Neutrophil (primary cell): ENCODE measurements around the gene GPRC5D.

Source experiments
- H3K27ac ChIP-seq: fragments of 200-600 bp; sonication (generic); 2 replicates; pipeline ENCODE4 v1.5.1; 2016; ENCODE audit warnings: mild to moderate bottlenecking, moderate library complexity
- H3K27me3 ChIP-seq: fragments of 200-600 bp; sonication (generic); 2 replicates; pipeline ENCODE4 v1.6.0; 2016; ENCODE audit warnings: mild to moderate bottlenecking
- H3K36me3 ChIP-seq: fragments of 200-600 bp; sonication (generic); 2 replicates; pipeline ENCODE4 v1.5.1; 2017
- H3K4me1 ChIP-seq, 2 experiments: fragments of 200-600 bp in 1 of 2; sonication (generic) in 1 of 2; 1 replicate in 1 of 2; 2 replicates in 1 of 2; pipeline versions ENCODE4 v1.5.1 to v1.6.1; 2013 to 2016; ENCODE audit warnings: low read depth in 1 of 2, low read length in 1 of 2, mild to moderate bottlenecking in 1 of 2, moderate library complexity in 1 of 2; ENCODE audit not compliant: control insufficient read depth in 1 of 2, insufficient read depth in 1 of 2
- H3K4me3 ChIP-seq, 2 experiments: fragments of 200-600 bp in 1 of 2; sonication (generic) in 1 of 2; 1 replicate in 1 of 2; 2 replicates in 1 of 2; pipeline ENCODE4 v1.5.1; 2013 to 2016; ENCODE audit warnings: low read depth in 1 of 2, low read length in 1 of 2, mild to moderate bottlenecking in 1 of 2, moderate library complexity in 1 of 2
- H3K9me3 ChIP-seq: fragments of 200-600 bp; sonication (generic); 2 replicates; pipeline ENCODE4 v1.5.1; 2016
- CTCF ChIP-seq: fragments of 200-600 bp; sonication (generic); IDR thresholded peaks from 2 replicates; pipeline ENCODE4 v1.5.1; 2016; ENCODE audit warnings: antibody characterized with exemption

GPRC5D gene

GRCh38 chr12:12908711-12909110, 43.3 kb downstream of the GPRC5D start:
- Histone ChIP-seq H3K27me3 (peaks cover 6% of the 10 kb centered on the region), H3K36me3 (no peaks in the 10 kb centered on the region), H3K9me3 (no peaks in the 10 kb centered on the region), H3K4me3 (no peak overlapping the region), H3K27ac (no peak overlapping the region), H3K4me1 (peaks cover 0 to 8% of the 10 kb centered on the region in 2 experiments)
- TF ChIP-seq CTCF = no peak

GRCh38 chr12:12908252-12908651, 43.7 kb downstream of the GPRC5D start:
- Histone ChIP-seq H3K27ac (no peak overlapping the region), H3K27me3 (peaks cover 6% of the 10 kb centered on the region), H3K36me3 (no peaks in the 10 kb centered on the region), H3K4me1 (peaks cover 0 to 8% of the 10 kb centered on the region in 2 experiments), H3K4me3 (no peak overlapping the region), H3K9me3 (no peaks in the 10 kb centered on the region)
- no peak for TF ChIP-seq CTCF

- H3K4me3 ChIP-seq = no peak overlapping the region
- H3K27ac ChIP-seq = no peak overlapping the region
- H3K27me3 ChIP-seq = peaks cover 6% of the 10 kb centered on the region
- H3K36me3 ChIP-seq = no peaks in the 10 kb centered on the region
- TF ChIP-seq CTCF = no peak
- H3K4me1 ChIP-seq = peaks cover 0 to 8% of the 10 kb centered on the region in 2 experiments
- no peaks in the 10 kb centered on the region for H3K9me3 ChIP-seq
Measured at GRCh38 chr12:12907552-12907951, 44.4 kb downstream of the GPRC5D start.

GRCh38 chr12:12903642-12904609, 48.0 kb downstream of the GPRC5D start:
- H3K27me3 ChIP-seq = peaks cover 6% of the 10 kb centered on the region
- no peak overlapping the region for H3K27ac ChIP-seq
- TF ChIP-seq CTCF = no peak
- no peaks in the 10 kb centered on the region for H3K9me3 ChIP-seq
- H3K4me3 ChIP-seq = no peak overlapping the region
- H3K4me1 ChIP-seq = peaks cover 0 to 1% of the 10 kb centered on the region in 2 experiments
- H3K36me3 ChIP-seq = no peaks in the 10 kb centered on the region

- Histone ChIP-seq H3K4me3 (no peak overlapping the region), H3K27me3 (peaks cover 6% of the 10 kb centered on the region), H3K27ac (no peak overlapping the region), H3K9me3 (no peaks in the 10 kb centered on the region), H3K36me3 (no peaks in the 10 kb centered on the region), H3K4me1 (no peaks in the 10 kb centered on the region)
- TF ChIP-seq CTCF = no peak
Measured at GRCh38 chr12:12902036-12902435, 49.9 kb downstream of the GPRC5D start.
